K562 treated with DMSO at 1 percent for 24 hours (cell line): ENCODE measurements around the gene UGT2B28. TPM values are rescaled to one million over a fixed set of nuclear protein-coding genes. Genes with fewer than 3 reads are reported as not detected.

ENCODE experiments used
- total RNA-seq: library from RNA; unstranded; fragments of 300-600 nt; gene quantifications from 2 replicates; pipeline ENCODE4 v1.2.3, GENCODE V29; 2022; ENCODE audit warnings: low read depth; ENCODE audit not compliant: insufficient read depth

Gene UGT2B28
- total RNA-seq: not detected in 2 replicates

GRCh38 chr4:69280081-69280480 lies at the start of gene UGT2B28:
Gene UGT2B28, plus strand, starts transcription at chr4:69280475. Its CDS starts 26 bp downstream, at chr4:69280501.

Other genes with a start within 250 kb of the UGT2B28 start
- not detected in 2 replicates for gene UGT2B7, start 184.0 kb upstream of the UGT2B28 start, total RNA-seq
- gene UGT2B11, start 65.7 kb upstream of the UGT2B28 start, total RNA-seq: not detected in 2 replicates
- not detected in 2 replicates for gene UGT2B4, start 215.4 kb downstream of the UGT2B28 start, total RNA-seq